GM19023 (cell line): Measurements from ENCODE around the gene ITGB6.
"Not testable (repeated sequence)": the region's sequence is repeated elsewhere in the genome, so short reads cannot be mapped to it uniquely, and the experiment has no call there.

Source experiments
- ATAC-seq: cut with Tn5 transposase; IDR thresholded peaks from one replicate; pipeline ENCODE4 v1.9.1; 2021; ENCODE audit warnings: mild to moderate bottlenecking, moderate library complexity; ENCODE audit not compliant: unreplicated experiment

ITGB6 gene

GRCh38 chr2:160141419-160141818 is 58.7 kb downstream of the ITGB6 start:
- no peak for ATAC-seq

GRCh38 chr2:160140471-160140870 is 59.6 kb downstream of the ITGB6 start:
- no peak for ATAC-seq

GRCh38 chr2:160139991-160140390 is 60.1 kb downstream of the ITGB6 start:
- no peak for ATAC-seq

GRCh38 chr2:160139350-160139749 is 60.7 kb downstream of the ITGB6 start:
- no peak for ATAC-seq

GRCh38 chr2:160138406-160138805 is 61.7 kb downstream of the ITGB6 start:
- ATAC-seq, result no peak

GRCh38 chr2:160137464-160137863 is 62.6 kb downstream of the ITGB6 start:
- ATAC-seq, result no peak

- ATAC-seq, result no peak
These were observed 67.3 kb downstream of the ITGB6 start for GRCh38 chr2:160132761-160133160.

GRCh38 chr2:160126756-160127155 is 73.3 kb downstream of the ITGB6 start:
- ATAC-seq, result no peak

GRCh38 chr2:160126315-160126714 is 73.8 kb downstream of the ITGB6 start:
- no peak for ATAC-seq

GRCh38 chr2:160125828-160126227 is 74.2 kb downstream of the ITGB6 start:
- ATAC-seq, result no peak

- ATAC-seq, result no peak
These were observed 74.7 kb downstream of the ITGB6 start for GRCh38 chr2:160125366-160125765.

GRCh38 chr2:160124571-160124970 is 75.5 kb downstream of the ITGB6 start:
- ATAC-seq, result no peak

- ATAC-seq, result not testable (repeated sequence)
These were observed 85.4 kb downstream of the ITGB6 start for GRCh38 chr2:160114721-160115120.

GRCh38 chr2:160114020-160114419 is 86.1 kb downstream of the ITGB6 start:
- ATAC-seq, result no peak

- peak; percentile 55 for ATAC-seq
These were observed 87.9 kb downstream of the ITGB6 start for GRCh38 chr2:160111951-160112798.

- ATAC-seq, result no peak
These were observed 89.3 kb downstream of the ITGB6 start for GRCh38 chr2:160110674-160111239.

GRCh38 chr2:160109939-160110673 is 90.0 kb downstream of the ITGB6 start:
- peak; percentile 75 for ATAC-seq

GRCh38 chr2:160109243-160109642 is 90.8 kb downstream of the ITGB6 start:
- no peak for ATAC-seq

- ATAC-seq, result no peak
These were observed 91.4 kb downstream of the ITGB6 start for GRCh38 chr2:160108646-160109045.

- ATAC-seq, result no peak
These were observed 94.7 kb downstream of the ITGB6 start for GRCh38 chr2:160105366-160105765.

GRCh38 chr2:160104115-160104514 is 96.0 kb downstream of the ITGB6 start:
- ATAC-seq, result no peak

GRCh38 chr2:160097326-160097725 is 102.7 kb downstream of the ITGB6 start:
- no peak for ATAC-seq
